Breast epithelium (tissue), 4 donors: ENCODE measurements around the gene TMEM236. TPM values are rescaled to one million over a fixed set of nuclear protein-coding genes. Genes with fewer than 3 reads are reported as not detected.

Source experiments
- DNase-seq, 2 donors: peaks; one replicate each; pipeline ENCODE4 v3.0.0-alpha.2; 2019; ENCODE audit warnings: low spot score in 2 of 2
- H3K27ac ChIP-seq, 2 donors: fragments of 200-600 bp; sonication (generic) in 1 of 2; one replicate each; pipeline ENCODE4 v1.5.1; 2016 to 2019; ENCODE audit warnings: mild to moderate bottlenecking in 1 of 2
- H3K27me3 ChIP-seq, 2 donors: fragments of 200-600 bp; sonication (generic) in 1 of 2; one replicate each; pipeline versions ENCODE4 v1.5.1 to v1.6.0; 2017 to 2019; ENCODE audit warnings: control low read depth in 1 of 2, mild to moderate bottlenecking in 1 of 2
- H3K36me3 ChIP-seq: fragments of 200-600 bp; one replicate; pipeline ENCODE4 v1.5.1; 2019
- H3K4me1 ChIP-seq, 2 donors: fragments of 200-600 bp; sonication (generic); one replicate each; pipeline ENCODE4 v1.5.1; 2016 to 2019; ENCODE audit warnings: control low read depth in 1 of 2
- H3K4me3 ChIP-seq, 3 donors: fragments of 200-600 bp; sonication (generic); 1 replicate in 2 of 3; 2 replicates in 1 of 3; pipeline ENCODE4 v1.5.1; 2016 to 2019; ENCODE audit warnings: mild to moderate bottlenecking in 3 of 3, moderate library complexity in 2 of 3
- H3K9me3 ChIP-seq, 2 donors: fragments of 200-600 bp; sonication (generic) in 1 of 2; one replicate each; pipeline ENCODE4 v1.5.1; 2016 to 2019; ENCODE audit warnings: control low read depth in 1 of 2
- POLR2A ChIP-seq: fragments of 450-650 bp; IDR thresholded peaks from one replicate; pipeline ENCODE4 v1.6.1; 2016; ENCODE audit warnings: antibody characterized with exemption, mild to moderate bottlenecking, moderate library complexity
- POLR2AphosphoS5 ChIP-seq, 3 donors: sonication (generic); formaldehyde crosslinking; IDR thresholded peaks; one replicate each; pipeline ENCODE4 v1.6.1; 2017; ENCODE audit warnings: antibody characterized with exemption in 3 of 3
- intact Hi-C: fragments of 100-400 bp; cut with DNase I; formaldehyde crosslinking; loops from one replicate; pipeline ENCODE4 v1.15.1; 2023; ENCODE audit warnings: low total_unique reads
- total RNA-seq, 3 donors: library from RNA; depleted of rRNA; stranded (reverse); fragments of >200 nt; gene quantifications; one replicate each; pipeline ENCODE4 v1.1.0, GENCODE V29; 2016
- TF ChIP-seq, protein P1 (sequence below), 3 donors: fragments of 450-650 bp; IDR thresholded peaks; one replicate each; pipeline ENCODE4 v1.5.1; 2016 to 2017; ENCODE audit warnings: antibody characterized with exemption in 3 of 3, mild to moderate bottlenecking in 3 of 3, moderate library complexity in 3 of 3

TMEM236 gene
- total RNA-seq, 3 donors from 2014 or later: 0.59 to 2.9 (median 0.66) TPM

DNA sequence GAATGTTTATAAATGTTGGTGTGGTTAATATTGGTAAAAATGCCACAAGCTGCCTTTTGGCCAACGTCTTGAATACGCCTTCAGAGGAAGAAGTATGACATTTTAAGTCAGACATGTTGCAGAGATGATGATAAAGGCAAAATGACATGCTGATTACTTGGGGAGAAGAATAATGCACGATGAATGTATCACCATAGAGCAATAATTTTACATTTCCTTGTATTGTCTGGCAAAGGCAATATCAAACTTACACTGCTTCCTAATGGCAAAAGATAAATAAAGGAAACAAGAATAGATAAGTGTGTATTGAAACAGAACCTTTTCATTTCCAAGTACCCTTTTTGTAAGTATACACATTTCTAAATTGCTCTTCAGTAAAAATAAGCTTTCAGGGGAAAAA lies 65.8 kb downstream of the TMEM236 start:
- no peak for DNase-seq
- Histone ChIP-seq H3K4me3 (no peak overlapping the region), H3K4me1 (no peaks in the 10 kb centered on the region), H3K9me3 (no peaks in the 10 kb centered on the region), H3K36me3 (no peaks in the 10 kb centered on the region), H3K27ac (no peak overlapping the region), H3K27me3 (no peaks in the 10 kb centered on the region)
- intact Hi-C loops: no loop called here
- no peak for TF ChIP-seq POLR2A
- no peak for TF ChIP-seq POLR2AphosphoS5 (IDR thresholded peaks at IDR 0.05)
- TF ChIP-seq, protein P1, sequence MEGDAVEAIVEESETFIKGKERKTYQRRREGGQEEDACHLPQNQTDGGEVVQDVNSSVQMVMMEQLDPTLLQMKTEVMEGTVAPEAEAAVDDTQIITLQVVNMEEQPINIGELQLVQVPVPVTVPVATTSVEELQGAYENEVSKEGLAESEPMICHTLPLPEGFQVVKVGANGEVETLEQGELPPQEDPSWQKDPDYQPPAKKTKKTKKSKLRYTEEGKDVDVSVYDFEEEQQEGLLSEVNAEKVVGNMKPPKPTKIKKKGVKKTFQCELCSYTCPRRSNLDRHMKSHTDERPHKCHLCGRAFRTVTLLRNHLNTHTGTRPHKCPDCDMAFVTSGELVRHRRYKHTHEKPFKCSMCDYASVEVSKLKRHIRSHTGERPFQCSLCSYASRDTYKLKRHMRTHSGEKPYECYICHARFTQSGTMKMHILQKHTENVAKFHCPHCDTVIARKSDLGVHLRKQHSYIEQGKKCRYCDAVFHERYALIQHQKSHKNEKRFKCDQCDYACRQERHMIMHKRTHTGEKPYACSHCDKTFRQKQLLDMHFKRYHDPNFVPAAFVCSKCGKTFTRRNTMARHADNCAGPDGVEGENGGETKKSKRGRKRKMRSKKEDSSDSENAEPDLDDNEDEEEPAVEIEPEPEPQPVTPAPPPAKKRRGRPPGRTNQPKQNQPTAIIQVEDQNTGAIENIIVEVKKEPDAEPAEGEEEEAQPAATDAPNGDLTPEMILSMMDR (IDR thresholded peaks at IDR 0.05): no peak

DNA sequence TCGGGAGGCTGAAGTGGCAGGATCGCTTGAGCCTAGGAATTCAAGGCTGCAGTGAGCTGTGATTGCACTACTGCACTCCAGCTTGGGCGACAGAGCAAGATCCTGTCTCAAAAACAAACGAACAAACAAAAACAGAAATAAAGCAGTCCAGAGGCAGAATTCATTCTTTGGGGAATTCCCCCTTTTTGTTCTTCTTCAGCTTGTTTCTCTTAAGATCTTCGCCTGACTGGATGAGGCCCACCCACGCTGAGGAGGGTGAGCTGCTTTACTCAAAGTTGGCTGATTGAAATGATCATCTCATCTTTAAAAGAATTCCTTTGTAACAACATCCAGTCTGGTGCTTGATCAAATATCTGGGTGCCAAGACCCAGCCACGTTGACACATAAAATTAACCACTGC lies 67.8 kb downstream of the TMEM236 start:
- DNase-seq: no peak
- Histone ChIP-seq H3K4me1 (no peaks in the 10 kb centered on the region), H3K27ac (no peak overlapping the region), H3K4me3 (no peak overlapping the region), H3K36me3 (no peaks in the 10 kb centered on the region), H3K9me3 (no peaks in the 10 kb centered on the region), H3K27me3 (no peaks in the 10 kb centered on the region)
- intact Hi-C loops: no loop called here
- TF ChIP-seq POLR2AphosphoS5 (IDR thresholded peaks at IDR 0.05): no peak
- TF ChIP-seq POLR2A: no peak
- TF ChIP-seq, protein P1 (IDR thresholded peaks at IDR 0.05): no peak

DNA sequence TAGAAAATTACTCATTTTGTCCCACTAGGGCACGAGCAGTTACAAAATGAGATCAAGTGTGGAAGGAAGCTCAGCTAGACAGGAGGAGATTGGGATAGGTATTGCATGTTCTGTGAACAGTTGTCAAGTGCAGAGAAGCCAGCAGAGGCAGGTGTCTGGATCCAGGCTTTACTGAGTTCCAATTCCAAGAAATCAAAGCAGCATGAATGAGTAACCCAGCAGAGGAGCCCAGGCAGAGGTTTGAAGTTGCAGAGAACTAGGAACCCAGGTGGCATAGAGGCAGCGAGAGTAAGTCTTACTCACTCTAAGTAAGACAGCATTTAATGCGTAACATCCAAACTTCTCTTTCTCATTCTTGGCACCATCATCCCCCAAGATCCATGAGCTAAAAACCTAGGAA lies 68.9 kb downstream of the TMEM236 start:
- no peaks in the 10 kb centered on the region for H3K4me1 ChIP-seq
- no peaks in the 10 kb centered on the region for H3K27me3 ChIP-seq
- TF ChIP-seq, protein P1 (IDR thresholded peaks at IDR 0.05): no peak
- TF ChIP-seq POLR2A (no peak), POLR2AphosphoS5 (IDR thresholded peaks at IDR 0.05) (no peak)
- no peaks in the 10 kb centered on the region for H3K9me3 ChIP-seq
- DNase-seq: no peak
- intact Hi-C loops: no loop called here
- H3K27ac ChIP-seq: no peak overlapping the region
- no peak overlapping the region for H3K4me3 ChIP-seq
- no peaks in the 10 kb centered on the region for H3K36me3 ChIP-seq

DNA sequence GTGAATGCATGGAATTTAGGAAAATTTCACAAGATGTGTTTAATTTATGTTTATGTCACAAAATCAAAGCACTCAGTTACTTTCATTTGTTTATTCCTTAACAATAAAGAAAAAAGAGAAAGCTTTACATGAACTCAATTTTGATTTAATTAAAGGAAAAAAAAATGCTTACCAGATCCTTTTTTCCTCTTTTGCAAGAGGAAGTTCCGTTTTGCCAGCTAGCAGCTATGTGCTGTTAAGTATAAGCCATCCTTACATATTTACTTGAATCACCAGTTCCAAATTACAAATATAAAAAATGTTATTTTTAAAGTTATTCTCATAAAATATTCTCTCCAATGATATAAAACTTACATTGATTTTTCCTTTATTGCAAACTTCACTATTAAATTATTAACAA lies 69.9 kb downstream of the TMEM236 start:
- intact Hi-C loops: no loop called here
- TF ChIP-seq POLR2A (no peak), POLR2AphosphoS5 (IDR thresholded peaks at IDR 0.05) (no peak)
- TF ChIP-seq, protein P1 (IDR thresholded peaks at IDR 0.05): no peak

DNA sequence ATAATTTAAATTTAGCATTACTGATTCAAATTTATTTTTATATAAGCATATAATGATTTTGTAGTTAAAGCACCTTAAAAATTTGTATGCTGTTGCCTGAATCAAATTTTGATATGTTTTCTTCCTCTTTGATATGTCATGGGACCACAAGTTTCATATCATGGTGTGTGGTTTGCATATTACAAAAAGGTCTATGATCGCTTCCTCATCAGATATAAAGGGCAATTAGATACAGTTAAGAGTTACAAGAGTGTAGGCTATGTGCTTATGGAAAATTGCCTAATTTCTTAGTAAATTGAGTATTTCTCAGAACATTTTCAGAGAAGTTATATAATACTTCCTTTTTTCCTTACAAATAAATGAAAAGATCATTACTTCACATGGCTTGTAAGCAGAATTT lies 79.3 kb downstream of the TMEM236 start:
- H3K9me3 ChIP-seq: no peaks in the 10 kb centered on the region
- no peaks in the 10 kb centered on the region for H3K4me1 ChIP-seq
- no peak overlapping the region for H3K27ac ChIP-seq
- H3K36me3 ChIP-seq: no peaks in the 10 kb centered on the region
- no peak for DNase-seq
- no peak overlapping the region for H3K4me3 ChIP-seq
- intact Hi-C loops: no loop called here
- H3K27me3 ChIP-seq: no peaks in the 10 kb centered on the region
- TF ChIP-seq POLR2A (no peak), POLR2AphosphoS5 (IDR thresholded peaks at IDR 0.05) (no peak)
- TF ChIP-seq, protein P1 (IDR thresholded peaks at IDR 0.05): no peak

More for the DNA sequence above, 69.9 kb downstream of the TMEM236 start:
- no peaks in the 10 kb centered on the region for H3K4me1 ChIP-seq
- H3K27me3 ChIP-seq: no peaks in the 10 kb centered on the region
- H3K9me3 ChIP-seq: no peaks in the 10 kb centered on the region
- no peaks in the 10 kb centered on the region for H3K36me3 ChIP-seq
- no peak for DNase-seq
- no peak overlapping the region for H3K27ac ChIP-seq
- H3K4me3 ChIP-seq: no peak overlapping the region
